GM21528 (cell line): ENCODE measurements around the gene TMEM87A.
"Not testable (repeated sequence)": the region's sequence is repeated elsewhere in the genome, so short reads cannot be mapped to it uniquely, and the experiment has no call there.

ENCODE experiments used
- ATAC-seq: cut with Tn5 transposase; IDR thresholded peaks from one replicate; pipeline ENCODE4 v1.9.1; 2021; ENCODE audit warnings: mild to moderate bottlenecking, moderate library complexity; ENCODE audit not compliant: unreplicated experiment, low FRiP score

Gene TMEM87A

DNA sequence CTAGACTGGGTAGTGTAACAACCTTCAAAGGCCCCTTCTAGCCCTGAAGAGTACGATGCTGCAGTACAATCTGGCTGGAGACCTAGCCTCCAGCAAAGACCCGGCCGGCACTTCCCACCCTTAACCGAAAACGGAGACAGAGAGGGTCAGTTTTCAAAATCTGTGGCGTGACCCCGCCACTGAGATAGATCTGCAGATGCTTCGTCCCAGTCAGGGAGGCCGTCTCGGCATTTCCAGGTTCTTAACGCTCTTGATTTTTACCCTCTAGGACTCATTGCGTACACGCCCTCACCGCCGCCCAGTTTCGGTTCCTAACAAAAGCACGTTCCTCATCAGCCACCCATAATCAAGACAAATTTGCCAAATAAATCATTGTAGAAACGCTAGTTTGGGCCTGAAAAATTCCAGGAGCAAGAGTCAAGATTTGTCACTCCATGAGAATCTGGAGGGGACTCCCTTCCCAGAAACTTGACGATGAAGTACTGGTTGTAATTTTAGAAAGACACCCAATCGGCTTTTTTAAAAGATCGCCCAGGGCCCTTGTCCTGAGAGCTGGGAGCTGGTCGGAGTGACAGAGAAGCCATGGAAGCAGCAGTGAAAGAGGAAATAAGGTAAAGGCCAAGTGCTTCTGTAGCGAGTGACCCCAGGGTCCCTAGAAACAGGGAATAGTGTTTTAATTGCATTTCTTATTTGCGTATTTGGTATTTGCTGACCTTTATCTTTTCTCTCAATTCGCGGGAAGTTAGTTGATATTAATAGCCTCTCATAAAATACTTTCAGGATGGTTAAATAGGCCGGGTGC lies 868 bp upstream of the TMEM87A start:
- peak; percentile 32 for ATAC-seq

DNA sequence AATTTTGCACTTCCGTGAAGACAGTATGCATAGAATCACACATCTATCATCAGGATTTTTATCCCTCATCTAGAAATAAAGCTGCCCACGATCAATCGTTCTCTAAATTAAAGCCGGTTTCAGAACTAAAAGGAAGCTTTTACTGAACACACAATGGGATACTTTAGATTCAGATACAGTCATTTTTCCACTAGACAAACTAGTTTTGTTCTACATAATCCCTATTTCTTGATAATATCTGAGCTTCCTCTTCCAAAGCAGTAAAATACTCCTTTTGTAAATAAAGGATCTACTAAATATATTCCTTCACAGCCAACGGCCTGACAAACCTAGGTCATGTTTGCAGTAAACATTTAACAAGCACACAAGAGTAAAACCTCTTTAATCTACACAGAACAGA lies 2.2 kb downstream of the TMEM87A start:
- ATAC-seq: no peak

DNA sequence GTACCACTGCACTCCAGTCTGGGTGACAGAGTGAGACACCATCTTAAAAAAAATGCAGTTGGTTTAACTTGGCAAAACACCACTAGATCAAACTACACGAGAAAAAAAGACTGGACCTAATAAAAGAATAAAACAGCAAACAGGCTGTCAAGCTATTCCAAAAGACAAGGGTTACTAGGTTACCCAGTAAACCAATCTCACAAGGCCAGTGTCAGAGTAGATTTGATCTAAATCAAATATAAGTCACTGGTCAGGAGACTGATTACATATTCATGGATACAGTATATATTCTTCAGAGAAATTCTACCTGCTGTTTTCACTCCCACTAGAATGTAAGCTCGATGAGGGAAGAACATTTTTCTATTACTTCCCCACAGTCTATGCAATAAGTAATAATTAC lies 2.7 kb downstream of the TMEM87A start:
- no peak for ATAC-seq

DNA sequence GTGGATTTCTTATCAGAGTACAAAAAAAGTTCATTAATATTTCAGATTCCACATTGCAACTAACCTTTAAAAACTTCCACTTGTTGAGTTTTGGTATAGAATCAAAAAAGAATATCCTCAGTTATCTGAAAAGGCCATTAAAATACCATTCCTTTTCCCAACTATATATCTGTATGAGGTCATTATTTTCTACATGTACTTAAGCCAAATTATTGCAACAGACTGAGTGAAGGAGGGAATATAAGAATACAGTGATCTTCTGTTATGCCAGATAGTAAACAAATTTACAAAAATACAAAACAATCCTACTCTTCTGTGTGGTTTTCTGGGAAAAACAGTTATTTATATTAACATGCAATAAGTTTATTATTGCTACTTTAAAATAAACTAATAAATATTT lies 5.9 kb downstream of the TMEM87A start:
- ATAC-seq: no peak

DNA sequence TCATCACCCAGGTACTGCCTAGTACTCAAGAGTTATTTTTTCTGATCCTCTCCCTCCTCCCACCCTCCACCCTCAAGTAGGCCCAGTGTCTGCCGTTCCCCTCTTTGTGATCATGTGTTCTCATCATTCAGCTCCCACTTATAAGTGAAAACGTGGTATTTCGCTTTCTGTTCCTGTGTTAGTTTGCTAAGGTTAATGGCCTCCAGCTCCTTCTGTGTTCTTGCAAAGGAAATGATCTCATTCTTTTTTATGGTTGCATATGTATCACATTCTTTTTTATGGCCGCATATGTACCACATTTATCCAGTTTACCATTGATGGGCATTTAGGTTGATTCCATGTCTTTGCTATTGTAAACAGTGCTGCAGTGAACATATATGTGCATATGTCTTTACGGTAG lies 8.4 kb downstream of the TMEM87A start:
- no peak for ATAC-seq

DNA sequence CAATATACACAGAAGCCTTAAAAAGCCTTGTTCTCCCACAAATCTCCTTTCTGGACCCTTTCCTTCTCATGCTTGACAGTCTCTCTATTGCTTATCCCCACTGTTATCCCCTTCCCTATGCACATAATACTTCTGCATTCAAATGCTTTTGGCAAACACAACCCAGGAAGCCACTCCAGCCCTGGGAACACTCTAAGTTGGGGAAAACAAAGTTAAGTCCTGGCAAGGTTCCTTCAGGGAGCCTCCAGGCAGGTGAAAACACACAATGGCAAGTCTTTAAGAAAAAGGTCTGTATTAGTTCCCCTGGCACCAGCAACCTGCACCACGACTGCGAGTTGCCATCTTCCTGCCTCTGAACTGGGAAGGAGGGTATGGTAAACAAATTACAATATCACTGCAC lies 19.9 kb downstream of the TMEM87A start:
- ATAC-seq: no peak

DNA sequence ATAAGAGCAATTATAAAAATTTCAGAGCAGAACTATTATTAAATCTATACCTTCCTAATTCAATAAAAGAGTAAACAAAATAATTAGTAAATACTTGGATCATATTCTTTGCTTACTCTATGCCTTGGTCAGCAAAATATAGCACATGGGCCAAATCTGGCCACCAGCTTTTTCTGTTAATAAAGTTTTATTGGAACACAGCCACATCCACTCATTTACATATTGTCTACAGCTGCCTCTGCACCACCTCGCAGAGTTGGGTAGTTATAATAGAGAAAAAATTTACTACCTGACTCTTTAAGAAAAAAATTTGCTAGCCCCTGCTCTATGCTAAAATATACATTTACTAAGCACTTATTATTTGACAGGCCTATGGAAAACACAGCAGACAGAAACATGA lies 32.4 kb downstream of the TMEM87A start:
- no peak for ATAC-seq

DNA sequence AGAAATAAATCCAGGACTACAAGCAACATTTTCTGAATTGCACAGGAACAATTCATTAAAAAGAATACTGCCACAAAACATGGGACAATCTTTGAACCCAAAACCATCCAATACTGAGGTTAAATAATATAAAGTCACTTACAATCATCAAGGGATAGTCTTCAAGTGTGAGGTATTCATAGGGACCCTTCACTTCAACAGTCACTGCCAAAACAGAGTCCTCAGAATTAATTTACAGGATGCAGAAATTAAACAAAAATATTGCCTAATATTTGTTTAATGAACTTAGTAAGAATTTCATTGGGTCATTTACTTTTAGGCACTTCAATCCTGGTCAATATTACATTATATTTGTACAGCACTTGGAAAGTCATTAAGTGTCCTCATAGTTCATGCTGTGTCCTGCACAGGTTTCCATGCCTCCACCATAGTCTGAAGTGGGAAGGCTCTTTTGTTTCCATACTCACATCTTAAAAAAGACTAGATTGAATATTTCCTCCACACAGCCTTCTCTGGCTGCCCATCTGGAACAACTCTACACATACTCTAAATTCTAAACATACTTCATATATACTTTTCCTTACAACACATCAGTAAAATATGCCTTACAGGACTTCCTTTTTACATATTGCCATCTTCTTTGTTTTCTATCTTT lies 33.6 kb downstream of the TMEM87A start:
- ATAC-seq: no peak

DNA sequence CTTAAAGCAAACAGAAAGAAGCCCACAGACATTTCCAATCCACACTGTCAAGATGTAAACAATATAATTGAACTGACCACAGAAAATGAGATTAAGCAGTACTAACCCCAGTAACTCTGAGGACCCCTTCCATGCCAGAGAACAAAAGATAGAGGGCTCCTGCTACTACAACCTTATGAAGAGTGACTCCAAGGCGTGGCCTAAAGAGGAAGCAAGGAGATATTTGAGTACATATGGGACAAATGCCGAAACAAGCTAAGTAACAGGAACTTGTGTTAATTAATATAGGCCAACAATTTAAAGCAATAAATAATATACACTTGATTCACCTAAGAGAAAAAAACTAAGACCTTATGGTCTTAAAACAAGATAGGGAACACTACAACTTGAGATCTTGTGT lies 40.1 kb downstream of the TMEM87A start:
- no peak for ATAC-seq

DNA sequence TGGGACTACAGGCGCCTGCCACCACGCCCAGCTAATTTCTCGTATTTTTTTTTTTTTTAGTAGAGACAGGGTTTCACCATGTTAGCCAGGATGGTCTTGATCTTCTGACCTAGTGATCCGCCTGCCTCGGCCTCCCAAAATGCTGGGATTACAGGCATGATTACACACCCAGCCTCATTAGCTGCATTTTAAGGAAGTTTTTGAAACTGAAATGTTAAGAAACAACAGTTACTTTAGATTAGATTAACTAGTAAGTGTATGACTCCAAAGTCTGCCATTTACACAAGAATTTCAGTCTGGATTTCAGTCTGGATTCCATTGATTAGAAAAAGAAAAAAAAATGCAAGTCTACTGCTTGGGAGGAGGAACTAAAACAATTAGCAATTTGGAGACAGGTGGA lies 40.6 kb downstream of the TMEM87A start:
- ATAC-seq: no peak

DNA sequence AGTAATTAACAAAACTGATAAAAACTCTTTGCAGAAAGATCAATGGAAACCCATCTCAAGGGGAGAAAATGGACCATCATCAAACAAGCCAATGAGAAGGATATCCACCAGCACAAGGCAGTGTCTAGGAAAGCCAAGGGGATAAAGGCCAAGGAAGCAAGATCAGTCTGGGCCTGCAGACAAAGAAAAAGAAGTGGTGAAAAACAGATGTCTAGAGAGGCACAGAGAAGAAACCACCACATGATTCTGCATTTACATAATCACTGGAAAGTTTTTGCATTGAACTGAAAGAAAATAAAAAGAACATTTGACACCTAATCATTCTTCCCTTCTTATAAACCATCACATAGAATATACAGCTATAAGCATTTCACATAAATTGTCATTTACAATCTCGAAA lies 42.1 kb downstream of the TMEM87A start:
- no peak for ATAC-seq

DNA sequence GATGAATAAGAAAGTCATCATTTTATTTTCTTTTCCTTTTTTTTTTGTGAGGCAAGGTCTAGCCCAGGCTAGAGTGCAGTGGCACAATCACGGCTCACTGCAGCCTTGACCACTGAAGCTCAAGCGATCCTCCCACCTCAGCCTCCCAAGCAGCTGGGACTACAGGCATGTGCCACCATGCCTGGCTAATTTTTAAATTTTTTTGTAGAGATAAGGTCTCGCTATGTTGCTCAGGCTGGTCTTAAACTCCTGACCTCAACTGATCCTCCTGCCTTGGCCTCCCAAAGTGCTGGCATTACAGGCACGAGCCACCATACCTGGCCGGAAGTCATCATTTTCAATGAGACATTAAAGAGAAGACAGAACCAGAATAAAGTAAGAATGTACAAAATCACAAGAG lies 44.3 kb downstream of the TMEM87A start:
- not testable (repeated sequence) for ATAC-seq

DNA sequence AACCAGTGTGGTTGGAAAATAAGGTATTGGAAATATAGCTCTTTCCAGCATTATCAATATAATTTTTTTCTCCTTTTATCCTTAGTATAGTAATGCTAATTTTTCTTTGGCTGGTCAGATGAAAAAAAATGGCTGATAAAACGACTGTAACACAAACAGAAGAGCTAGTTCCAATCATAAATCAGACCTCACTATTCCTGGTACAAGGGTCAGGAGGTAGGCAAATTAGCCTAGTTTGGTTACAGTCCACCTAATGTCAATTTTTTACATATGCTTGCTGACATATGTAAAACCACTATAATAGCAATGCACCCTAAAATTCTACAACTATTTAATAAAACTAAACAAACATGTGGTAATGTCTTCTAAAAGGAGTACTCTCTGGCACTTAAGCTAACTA lies 45.2 kb downstream of the TMEM87A start:
- no peak for ATAC-seq

DNA sequence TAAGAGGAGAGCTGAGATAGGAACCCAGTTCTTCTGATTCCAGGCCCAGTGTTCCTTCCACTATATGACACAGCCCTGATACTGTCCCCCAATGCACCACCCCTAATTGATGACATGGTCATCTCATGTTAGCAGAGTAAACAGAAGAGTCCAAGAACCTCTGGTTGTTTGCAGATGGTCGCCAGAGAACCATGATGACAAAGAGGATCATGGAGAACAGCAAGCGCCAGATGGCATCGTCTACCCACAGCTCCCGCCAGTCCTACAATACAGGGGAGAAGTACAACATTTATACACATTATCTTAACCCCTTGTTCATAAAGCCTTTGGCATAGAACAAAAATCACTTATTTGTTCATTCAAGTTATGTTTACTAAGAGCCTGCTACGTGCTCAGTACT lies 46.6 kb downstream of the TMEM87A start:
- no peak for ATAC-seq

DNA sequence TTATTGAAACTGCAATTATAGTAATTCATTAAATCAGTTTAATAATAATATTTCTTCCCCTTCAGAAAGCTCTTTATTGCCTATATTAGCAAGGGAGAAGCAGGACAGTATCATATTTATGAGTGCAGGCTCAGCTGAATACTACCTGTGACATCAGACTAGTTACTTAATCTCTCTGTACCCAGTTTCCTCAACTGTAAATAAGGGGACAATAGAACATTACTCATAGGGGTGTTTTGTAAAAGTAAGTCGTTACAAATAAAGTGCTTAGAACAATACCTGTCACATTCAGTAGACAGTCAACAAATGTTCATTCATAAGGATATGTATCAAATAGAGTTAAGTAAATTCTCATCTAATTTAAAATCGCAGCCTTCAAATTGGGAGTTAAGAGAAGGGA lies 53.0 kb downstream of the TMEM87A start:
- no peak for ATAC-seq

DNA sequence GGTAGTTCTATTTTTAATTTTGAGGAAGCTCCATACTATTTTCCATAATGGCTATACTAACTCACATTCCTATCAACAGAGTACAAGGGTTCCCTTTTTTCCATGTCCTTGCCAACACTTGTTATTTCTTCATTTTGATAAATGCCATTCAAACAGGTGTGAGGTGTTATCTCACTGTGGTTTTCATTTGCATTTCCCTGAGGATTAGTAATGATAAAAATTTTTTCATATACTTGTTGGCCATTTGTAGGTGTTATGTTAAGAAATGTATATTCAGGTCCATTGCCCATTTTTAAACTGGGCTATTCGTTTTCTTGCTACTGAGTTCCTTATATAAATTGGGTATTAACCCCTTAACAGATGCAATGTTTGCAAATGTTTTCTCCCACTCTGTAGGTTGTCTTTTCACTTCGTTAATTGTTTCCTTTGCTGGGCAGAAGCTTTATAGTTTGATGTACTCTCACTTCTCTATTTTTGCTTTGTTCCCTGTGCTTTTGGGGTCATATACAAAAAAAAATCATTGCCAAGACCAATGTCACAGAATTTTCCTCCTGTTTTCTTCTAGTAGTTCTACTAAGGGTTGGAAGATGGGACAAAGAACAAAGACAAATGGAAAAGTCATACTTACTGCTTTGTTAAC lies 54.2 kb downstream of the TMEM87A start:
- no peak for ATAC-seq

DNA sequence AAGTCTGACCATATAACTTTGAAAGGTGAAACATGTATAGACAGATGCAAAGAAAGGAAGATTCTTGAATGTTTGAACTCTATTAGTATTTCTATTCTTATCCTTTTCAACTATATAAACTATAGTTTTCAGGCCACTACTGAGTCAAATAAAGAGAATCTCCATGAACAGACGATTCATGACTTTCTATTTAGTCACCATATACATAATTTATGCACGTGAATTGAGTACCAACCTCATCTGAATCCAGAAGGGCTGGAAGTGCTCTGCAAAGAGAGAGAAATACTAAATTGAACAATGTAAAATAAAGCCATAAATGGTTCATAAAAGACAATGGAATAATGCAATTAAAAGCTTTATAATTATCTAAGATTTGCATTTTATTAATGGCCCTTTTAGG lies 55.7 kb downstream of the TMEM87A start:
- ATAC-seq: no peak

DNA sequence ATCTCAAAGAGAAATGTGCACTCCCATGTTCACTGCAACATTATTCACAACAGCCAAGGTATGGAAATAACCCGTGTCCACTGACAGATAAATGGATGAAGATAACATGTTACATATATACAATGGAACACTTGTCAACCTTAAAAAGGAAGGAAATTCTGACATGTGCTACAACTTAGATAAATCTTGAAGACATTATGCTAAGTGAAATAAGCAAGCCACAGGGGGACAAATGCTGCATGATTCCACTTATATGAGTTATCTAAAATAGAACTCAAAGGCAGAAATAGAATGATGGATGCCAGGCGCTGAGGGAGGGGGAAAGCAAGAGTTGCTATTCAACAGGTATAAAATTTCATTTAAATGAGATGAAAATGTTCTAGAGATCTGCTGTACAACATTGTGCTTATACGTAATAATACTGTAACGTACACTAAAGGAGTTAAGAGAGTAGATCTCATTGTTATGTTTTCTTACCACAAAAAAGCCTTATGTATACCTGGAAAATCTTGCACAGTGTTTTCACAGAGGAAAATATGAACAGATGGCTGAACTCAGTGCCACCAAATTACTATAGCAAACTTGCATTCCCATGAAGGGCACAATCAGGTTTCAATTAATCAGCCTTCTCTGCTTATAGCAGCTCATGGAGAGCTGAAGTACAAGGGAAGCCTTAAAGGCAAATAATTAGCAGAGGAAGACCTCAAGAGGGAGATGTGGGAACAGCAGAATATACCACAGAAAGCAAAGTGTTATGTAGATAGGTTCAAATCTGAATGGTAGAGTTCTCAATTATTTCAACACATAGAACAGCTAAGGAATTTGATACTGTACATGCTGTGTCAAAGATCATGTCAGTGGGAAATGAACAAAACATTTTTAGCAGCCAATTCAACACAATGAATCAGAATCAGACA lies 57.1 kb downstream of the TMEM87A start:
- ATAC-seq: no peak

DNA sequence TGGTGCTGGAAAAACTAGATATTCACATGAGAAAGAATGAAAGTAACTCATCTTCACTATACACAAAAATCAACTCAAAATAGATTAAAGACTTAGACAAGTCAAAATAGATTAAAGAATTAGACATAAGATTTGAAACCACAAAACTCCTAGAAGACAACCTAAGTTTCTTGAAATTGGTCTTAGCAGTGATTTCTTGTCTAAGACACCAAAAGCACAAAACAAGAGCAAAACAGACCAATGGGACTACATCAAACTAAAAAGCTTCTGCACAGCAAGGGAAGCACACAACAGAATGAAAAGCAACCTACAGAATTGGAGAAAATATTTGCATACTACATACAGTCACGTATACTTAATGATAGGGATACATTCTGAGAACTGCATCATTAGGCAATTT lies 58.6 kb downstream of the TMEM87A start:
- no peak for ATAC-seq

DNA sequence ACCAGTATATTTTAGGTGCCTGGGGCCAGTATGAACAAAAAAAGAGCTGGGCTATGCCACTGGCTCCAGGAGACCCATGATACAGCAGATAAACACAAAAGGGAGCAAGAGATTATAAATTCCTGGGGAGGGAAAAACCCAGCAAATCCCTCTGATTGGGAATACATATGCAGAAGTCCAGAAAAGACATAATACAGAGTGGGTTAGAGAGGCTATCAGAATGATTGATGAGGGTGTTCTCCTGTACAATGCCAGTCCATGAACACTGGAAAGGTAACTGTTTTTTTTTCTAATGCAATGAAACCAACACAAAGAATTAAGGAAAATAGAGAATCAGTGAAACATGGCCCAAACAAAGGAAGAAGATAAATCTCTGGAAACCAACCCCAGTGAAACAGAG lies 59.7 kb downstream of the TMEM87A start:
- ATAC-seq: no peak

DNA sequence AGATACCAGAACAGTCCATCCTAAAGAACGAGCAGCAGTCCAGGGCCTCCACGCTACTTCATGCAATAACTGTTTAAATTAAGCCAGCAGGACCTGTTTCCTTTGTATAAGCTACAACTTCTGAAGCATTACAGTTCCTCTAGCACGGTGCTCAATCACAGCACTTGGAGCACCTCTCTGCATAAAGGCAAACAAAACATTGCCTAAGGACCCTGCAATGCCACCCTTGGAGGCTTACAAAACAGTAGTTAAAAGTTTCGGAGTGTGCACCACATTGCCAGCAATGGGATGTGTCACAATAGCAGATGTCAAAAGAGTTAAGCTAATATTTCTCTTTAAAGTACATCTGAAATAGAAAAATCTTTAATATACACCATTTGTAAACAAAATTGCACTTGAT lies 62.5 kb downstream of the TMEM87A start:
- no peak for ATAC-seq
